Measurements from ENCODE around the gene TMEM242. TPM values are rescaled to one million over a fixed set of nuclear protein-coding genes. Genes with fewer than 3 reads are reported as not detected.

TMEM242 gene
- total and polyA plus RNA-seq, 2 of the 4 experiments (the other 2 are of a cell fraction) = 2.3 to 4.6 TPM

DNA sequence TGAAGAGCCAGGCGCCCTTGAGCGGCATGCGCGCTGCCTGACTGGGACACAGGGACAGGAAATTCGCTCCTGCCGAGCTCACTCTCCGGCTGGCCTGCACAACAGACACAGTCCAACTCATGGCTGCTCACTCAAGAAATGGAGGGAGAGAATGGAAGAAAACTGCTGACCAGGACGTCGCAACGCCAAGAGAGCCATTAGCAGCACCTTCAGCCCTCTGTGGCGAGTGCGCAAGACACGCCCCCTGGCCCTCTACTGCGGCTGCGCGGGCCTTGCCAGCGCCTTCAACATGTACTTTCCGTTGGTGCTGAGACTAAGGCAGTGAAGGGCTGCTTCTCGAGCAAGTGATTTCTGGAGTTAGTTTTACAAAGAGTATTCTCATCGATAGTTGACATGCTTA, 23.3 kb downstream of the TMEM242 start:
- Histone ChIP-seq H3K18ac (ENCODE audit: low read depth, low read length) (no peak overlapping the region), H3K27me3 (ENCODE audit: control insufficient read depth, insufficient read depth, low read length) (no peaks in the 10 kb centered on the region), H3K9me1 (ENCODE audit: insufficient read depth, low read length) (peaks cover 8% of the 10 kb centered on the region), H3K36me3 (ENCODE audit: control insufficient read depth, insufficient read depth, low read length) (0 out of 2 replicates have a peak, but pooled peaks cover 1% of the 10 kb centered on the region), H4K20me1 (ENCODE audit: insufficient read depth, low read length) (no peaks in the 10 kb centered on the region), H3K56ac (ENCODE audit: extremely low read depth, insufficient read depth, low read length) (no peak overlapping the region), H4K91ac (ENCODE audit: insufficient read depth, low read depth, low read length) (no peak overlapping the region), H3K9ac (ENCODE audit: low read depth, low read length) (no peak overlapping the region), H2BK5ac (ENCODE audit: low read depth, low read length, poor library complexity, severe bottlenecking) (no peak overlapping the region), H4K5ac (ENCODE audit: low read depth, low read length) (no peak overlapping the region), H3K4me1 (ENCODE audit: control insufficient read depth, insufficient read depth, low read length) (peaks cover 2% of the 10 kb centered on the region), H3K4me2 (ENCODE audit: low read depth, low read length) (no peak overlapping the region), H2BK15ac (ENCODE audit: low read depth, low read length) (no peak overlapping the region), H2BK120ac (ENCODE audit: low read depth, low read length) (no peak overlapping the region), H3K14ac (replicated peaks; ENCODE audit: low read depth, low read length) (no peak overlapping the region), H2AK9ac (replicated peaks; ENCODE audit: low read depth, low read length, poor library complexity) (no peak overlapping the region), H2BK20ac (ENCODE audit: low read depth, low read length) (no peak overlapping the region), H4K8ac (ENCODE audit: low read depth in 2 of 2, low read length in 2 of 2) (no peak overlapping the region), H3K9me3 (ENCODE audit: control insufficient read depth, insufficient read depth, low read length) (no peaks in the 10 kb centered on the region), H3K79me1 (ENCODE audit: low read depth in 1 of 2, low read length in 2 of 2) (peaks cover 10 to 28% of the 10 kb centered on the region in 2 experiments; a peak in 3 of 4 replicates), H3K27ac (ENCODE audit: insufficient read depth, low read length) (no peak overlapping the region), H2AFZ (replicated peaks; ENCODE audit: low read length, poor library complexity) (no peak overlapping the region), H3K23ac (ENCODE audit: low read depth, low read length) (no peak overlapping the region), H3K4me3 (ENCODE audit: insufficient read depth, low read depth, low read length) (no peak overlapping the region), H3K4ac (ENCODE audit: low read depth, low read length) (no peak overlapping the region), H2AK5ac (ENCODE audit: low read depth, low read length) (no peak overlapping the region)
- POLR2A ChIA-PET (ENCODE audit: unreplicated experiment) = no interaction called here
- ATAC-seq (ENCODE audit: low read depth) (no peak), DNase-seq (no peak)
- BruUV-seq (replicated peaks) = no TSS peak
- in situ Hi-C loops (cut with MboI; ENCODE audit: low sequenced_read_pairs) = loop anchor here (25.0 kb wide), 1 partner anchor 587 kb away; no protein-coding TSS in a partner anchor
- intact Hi-C loops (cut with micrococcal nuclease) = no loop called here
- no peak for TF ChIP-seq SMC3 (IDR thresholded peaks at IDR 0.05; ENCODE audit: low read depth, low read length)
- TF ChIP-seq, protein P1, sequence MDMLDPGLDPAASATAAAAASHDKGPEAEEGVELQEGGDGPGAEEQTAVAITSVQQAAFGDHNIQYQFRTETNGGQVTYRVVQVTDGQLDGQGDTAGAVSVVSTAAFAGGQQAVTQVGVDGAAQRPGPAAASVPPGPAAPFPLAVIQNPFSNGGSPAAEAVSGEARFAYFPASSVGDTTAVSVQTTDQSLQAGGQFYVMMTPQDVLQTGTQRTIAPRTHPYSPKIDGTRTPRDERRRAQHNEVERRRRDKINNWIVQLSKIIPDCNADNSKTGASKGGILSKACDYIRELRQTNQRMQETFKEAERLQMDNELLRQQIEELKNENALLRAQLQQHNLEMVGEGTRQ (IDR thresholded peaks at IDR 0.05; ENCODE audit: low read depth, low read length) = no peak
- TF ChIP-seq CEBPB (IDR thresholded peaks at IDR 0.05; ENCODE audit: low read depth, low read length) = no peak
- no peak for TF ChIP-seq RCOR1 (IDR thresholded peaks at IDR 0.05; ENCODE audit: insufficient replicate concordance, low read length)
- no peak for TF ChIP-seq POLR2A (IDR thresholded peaks at IDR 0.05; ENCODE audit: low read depth, low read length)
- TF ChIP-seq CHD1 (IDR thresholded peaks at IDR 0.05; ENCODE audit: low read depth, low read length) = no peak
- no peak for TF ChIP-seq CTCF (conservative IDR thresholded peaks at IDR 0.05; ENCODE audit: low read depth, low read length)
- TF ChIP-seq MAZ (IDR thresholded peaks at IDR 0.05; ENCODE audit: borderline replicate concordance, low read depth, low read length) = no peak
- TF ChIP-seq, protein P2, sequence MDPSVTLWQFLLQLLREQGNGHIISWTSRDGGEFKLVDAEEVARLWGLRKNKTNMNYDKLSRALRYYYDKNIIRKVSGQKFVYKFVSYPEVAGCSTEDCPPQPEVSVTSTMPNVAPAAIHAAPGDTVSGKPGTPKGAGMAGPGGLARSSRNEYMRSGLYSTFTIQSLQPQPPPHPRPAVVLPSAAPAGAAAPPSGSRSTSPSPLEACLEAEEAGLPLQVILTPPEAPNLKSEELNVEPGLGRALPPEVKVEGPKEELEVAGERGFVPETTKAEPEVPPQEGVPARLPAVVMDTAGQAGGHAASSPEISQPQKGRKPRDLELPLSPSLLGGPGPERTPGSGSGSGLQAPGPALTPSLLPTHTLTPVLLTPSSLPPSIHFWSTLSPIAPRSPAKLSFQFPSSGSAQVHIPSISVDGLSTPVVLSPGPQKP (IDR thresholded peaks at IDR 0.05; ENCODE audit: borderline replicate concordance, low read depth, low read length) = no peak
- TF ChIP-seq BHLHE40 (IDR thresholded peaks at IDR 0.05; ENCODE audit: low read depth, low read length) = no peak
- TF ChIP-seq NFE2L2 (IDR thresholded peaks at IDR 0.05; ENCODE audit: low read depth, low read length) = no peak
- TF ChIP-seq RFX5 (IDR thresholded peaks at IDR 0.05; ENCODE audit: low read depth, low read length) = no peak
- TF ChIP-seq MXI1 (IDR thresholded peaks at IDR 0.05; ENCODE audit: borderline replicate concordance, low read depth, low read length) = no peak
- no peak for TF ChIP-seq RAD21 (IDR thresholded peaks at IDR 0.05; ENCODE audit: low read length)
- dilution Hi-C loops (cut with HindIII; ENCODE audit: low sequenced_read_pairs, unreplicated experiment) = no loop called here
- CTCF ChIA-PET = no interaction called here
- no CpG with 5 or more reads among the region's 20 CpGs for WGBS, 2 experiments (ENCODE audit: extremely low coverage in 2 of 2, insufficient read length in 1 of 2)
